ENCODE measurements around the gene PDGFRB.

GRCh38 chr5:150120062-150120441 is 35.6 kb downstream of the PDGFRB start:
- TF ChIP-seq CTCF (IDR thresholded peaks at IDR 0.05) (no peak), POLR2AphosphoS5 (IDR thresholded peaks at IDR 0.05) (no peak)

Data from breast epithelium (tissue), 3 donors.